HG02840 (cell line): ENCODE data around the gene CHAT.

Source experiments
- ATAC-seq: cut with Tn5 transposase; IDR thresholded peaks from one replicate; pipeline ENCODE4 v1.9.1; 2021; ENCODE audit warnings: mild to moderate bottlenecking, moderate library complexity, moderate number of reproducible peaks; ENCODE audit not compliant: unreplicated experiment, low FRiP score

Gene CHAT

GRCh38 chr10:49613882-49614241 is at the start of gene CHAT:
CHAT (plus strand) TSS chr10:49614037; CDS start chr10:49614190, 153 bp downstream.
- no peak for ATAC-seq

- no peak for ATAC-seq
Measured at GRCh38 chr10:49564461-49565009, 49.3 kb upstream of the CHAT start.

GRCh38 chr10:49567810-49568209 is 46.0 kb upstream of the CHAT start:
- no peak for ATAC-seq

GRCh38 chr10:49568235-49568634 is 45.6 kb upstream of the CHAT start:
- ATAC-seq: no peak

- no peak for ATAC-seq
Measured at GRCh38 chr10:49569031-49569631, 44.7 kb upstream of the CHAT start.

DNA sequence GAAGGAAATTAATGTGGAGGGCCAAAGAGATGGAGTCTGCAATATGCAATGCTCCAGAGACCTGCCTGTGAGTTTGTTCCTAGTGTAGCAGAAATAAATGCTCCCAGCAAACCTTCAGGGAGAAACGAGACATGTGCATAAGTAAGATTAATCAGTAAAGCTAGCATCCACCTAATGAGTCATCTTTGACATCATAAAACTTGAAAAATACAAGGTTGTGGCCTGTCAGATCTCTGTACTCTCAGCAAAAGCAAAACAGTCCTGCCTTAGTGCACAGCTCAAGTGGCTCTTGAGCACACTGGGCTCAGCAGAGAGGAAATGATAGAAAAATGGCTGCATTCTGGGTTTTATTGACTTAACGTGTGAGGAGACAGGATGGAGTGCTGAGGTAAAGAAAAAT is 42.4 kb upstream of the CHAT start:
- no peak for ATAC-seq

DNA sequence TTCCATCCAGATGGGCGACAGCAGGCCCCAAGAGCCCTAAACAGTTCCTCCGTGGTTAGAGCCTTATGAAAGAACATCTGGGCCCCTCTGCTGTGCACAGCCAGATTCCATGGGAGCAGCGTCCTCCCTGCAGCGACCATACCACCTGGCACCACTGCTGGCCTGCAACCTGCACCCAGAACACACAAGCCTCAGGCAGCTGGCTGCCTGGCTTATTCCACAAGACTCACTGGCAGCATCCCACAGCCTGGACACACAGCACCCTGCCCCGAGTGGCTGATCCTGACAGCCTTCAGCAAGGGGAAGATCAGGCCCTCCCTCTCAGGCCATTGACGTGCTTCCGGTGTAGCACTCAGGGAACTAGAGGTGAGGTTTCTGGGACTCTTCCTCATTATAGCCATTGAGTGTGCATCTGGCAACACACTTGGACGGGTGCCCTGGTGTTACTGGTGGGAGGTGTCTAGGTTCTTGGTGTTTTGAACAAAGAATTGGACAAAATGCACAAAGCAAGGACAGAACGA is 41.2 kb upstream of the CHAT start:
- no peak for ATAC-seq

- no peak for ATAC-seq
Measured at GRCh38 chr10:49575489-49576072, 38.3 kb upstream of the CHAT start.

- no peak for ATAC-seq
Measured at GRCh38 chr10:49577182-49577925, 36.5 kb upstream of the CHAT start.

GRCh38 chr10:49578392-49578791 is 35.4 kb upstream of the CHAT start:
- ATAC-seq: no peak

DNA sequence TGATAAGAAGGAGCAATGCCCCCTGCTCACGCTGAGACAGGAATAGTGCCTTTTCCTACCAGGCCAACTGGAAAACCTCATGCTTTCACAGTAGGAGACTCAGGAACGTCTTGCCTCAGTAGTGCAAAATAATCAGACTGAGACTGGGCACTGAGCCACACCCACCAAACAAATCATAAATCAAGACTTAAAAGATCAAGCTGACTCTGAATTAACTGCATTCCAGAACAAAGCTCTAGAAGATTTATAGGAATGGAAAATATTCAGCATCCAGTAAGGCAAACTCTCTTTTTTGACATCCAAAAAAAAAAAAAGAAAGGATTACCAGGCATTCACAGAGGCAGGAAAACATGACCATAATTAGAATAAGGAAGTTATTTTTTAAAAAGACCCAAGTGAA is 34.2 kb upstream of the CHAT start:
- ATAC-seq: no peak

DNA sequence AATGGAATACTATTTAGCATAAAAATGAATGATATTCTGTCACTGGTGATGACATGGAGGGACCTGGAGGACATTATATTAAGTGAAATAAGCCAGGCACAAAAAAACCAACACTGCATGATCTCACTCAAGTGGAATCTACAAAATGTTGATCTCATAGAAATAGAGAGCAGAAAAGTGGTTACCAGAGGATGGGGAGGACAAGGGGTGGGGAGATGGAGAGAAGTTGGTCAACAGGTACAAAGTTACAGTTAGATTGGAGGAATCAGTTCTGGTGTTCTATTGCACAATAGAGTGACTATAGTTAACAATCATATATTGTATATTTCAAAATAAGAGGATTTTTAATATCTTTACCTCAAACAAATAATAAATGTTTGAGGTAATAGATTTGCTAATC is 28.4 kb upstream of the CHAT start:
- ATAC-seq: no peak

DNA sequence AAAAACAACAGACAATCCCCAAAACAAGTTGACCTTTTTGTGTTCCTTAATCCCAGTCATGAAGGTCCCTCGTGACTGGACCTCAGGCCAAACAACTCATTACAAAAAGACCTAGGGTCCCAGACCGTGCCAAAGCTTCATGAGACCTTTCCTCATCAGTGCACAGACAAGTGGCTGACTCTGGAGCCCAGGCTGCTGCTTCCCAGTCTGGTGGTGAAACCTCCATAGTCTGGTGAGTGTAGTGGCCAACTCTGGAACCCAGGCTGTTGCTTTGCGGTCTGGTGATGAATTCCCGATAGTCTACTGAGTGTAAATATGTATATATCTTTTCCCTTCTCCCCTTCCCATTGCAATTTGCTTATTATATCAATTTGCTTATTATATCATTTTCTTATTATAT is 25.9 kb upstream of the CHAT start:
- ATAC-seq: no peak

DNA sequence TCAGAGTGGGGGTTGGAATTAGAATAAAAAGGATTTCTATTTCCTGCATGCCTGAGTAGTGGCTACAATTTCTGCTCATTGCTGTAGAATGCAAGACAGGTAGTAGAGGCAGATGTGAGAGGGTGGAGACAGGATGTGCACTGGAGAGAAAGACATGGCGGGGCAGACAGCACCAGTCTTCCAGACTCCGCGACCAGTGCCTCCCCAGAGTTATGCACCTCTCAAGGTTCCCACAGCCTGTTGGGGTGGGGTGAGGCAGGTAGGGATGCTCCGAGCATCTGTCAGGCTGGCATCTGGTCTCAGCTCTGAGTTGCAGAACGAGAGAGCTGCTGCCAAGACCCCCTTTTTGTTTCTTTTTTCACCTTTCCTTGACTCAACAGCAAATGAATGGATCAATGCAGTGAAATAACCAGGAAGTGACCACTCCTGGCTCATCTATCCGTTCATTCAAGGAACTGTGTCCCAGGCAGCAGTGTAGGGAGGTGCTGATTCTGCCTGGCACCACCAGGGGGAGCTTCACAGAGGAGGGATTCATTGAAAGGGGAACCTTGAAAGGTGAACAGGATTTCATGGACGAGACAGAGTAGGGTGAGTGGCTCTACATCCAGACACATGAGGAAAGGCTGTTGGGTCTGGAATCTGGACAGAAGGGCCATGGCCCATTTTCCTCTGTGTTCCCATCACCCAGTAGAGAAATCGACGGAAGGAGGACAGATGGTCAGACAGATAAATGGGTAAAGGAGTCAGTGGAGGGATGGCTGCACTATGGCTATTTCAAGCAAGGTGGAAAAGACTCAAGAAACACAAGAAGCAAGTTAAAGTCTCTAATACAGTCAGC is 20.9 kb upstream of the CHAT start:
- no peak for ATAC-seq

GRCh38 chr10:49593564-49593875 is 20.3 kb upstream of the CHAT start:
- no peak for ATAC-seq

GRCh38 chr10:49593998-49594397 is 19.8 kb upstream of the CHAT start:
- no peak for ATAC-seq

GRCh38 chr10:49594594-49594993 is 19.2 kb upstream of the CHAT start:
- no peak for ATAC-seq

- no peak for ATAC-seq
Measured at GRCh38 chr10:49595003-49595712, 18.7 kb upstream of the CHAT start.

- ATAC-seq: no peak
Measured at GRCh38 chr10:49595713-49596492, 17.9 kb upstream of the CHAT start.

- no peak for ATAC-seq
Measured at GRCh38 chr10:49596493-49596809, 17.4 kb upstream of the CHAT start.
